ENCODE data around the gene UBASH3A.
"Not testable (repeated sequence)": the region's sequence is repeated elsewhere in the genome, so short reads cannot be mapped to it uniquely, and the experiment has no call there.

The UBASH3A gene

GRCh38 chr21:42391297-42391696 lies 12.4 kb upstream of the UBASH3A start:
- DNase-seq, result no peak

GRCh38 chr21:42392731-42393442 lies 10.8 kb upstream of the UBASH3A start:
- DNase-seq, result peak; percentile 38

- DNase-seq, result no peak
Observed at GRCh38 chr21:42393443-42393950, 10.2 kb upstream of the UBASH3A start.

GRCh38 chr21:42395302-42395701 lies 8.4 kb upstream of the UBASH3A start:
- no peak for DNase-seq

DNA sequence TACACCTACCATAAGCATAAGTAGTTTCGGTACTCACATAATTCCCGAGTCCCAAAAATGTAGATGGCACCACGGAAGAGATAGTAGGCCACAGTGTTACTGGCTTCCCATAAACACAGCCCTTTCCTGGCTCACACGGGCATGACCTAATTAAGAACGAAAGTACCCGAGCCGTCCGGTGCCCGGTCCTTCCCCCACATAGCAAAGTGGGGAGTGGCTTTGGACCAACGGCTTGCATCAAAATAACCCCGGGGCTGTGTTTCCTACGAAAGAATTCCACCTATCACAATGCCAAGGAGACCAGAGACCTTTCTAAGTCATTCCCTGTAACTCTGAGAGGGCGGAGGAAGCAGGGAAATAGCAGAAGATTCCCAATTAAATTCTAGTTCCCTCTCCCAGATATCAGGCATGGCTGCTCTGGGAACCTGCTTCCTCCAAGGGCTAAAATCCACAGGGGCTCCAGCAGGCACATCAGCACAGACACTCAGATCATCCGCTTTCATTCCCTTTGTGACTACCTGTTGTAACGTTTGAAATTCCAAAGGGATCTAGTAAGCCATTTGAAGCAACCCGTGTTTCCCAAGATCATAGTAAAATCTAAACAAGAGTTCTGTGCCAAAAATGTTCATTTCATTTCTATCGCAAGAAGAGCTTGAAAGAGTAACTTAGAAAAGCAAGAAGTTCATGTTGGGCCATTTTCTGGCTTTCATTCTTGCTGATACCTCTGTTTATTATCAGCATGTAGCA lies 7.6 kb upstream of the UBASH3A start, which contains the start of gene TMPRSS3:
Gene TMPRSS3 (minus strand): TSS at position 148 of the 747 bp plus-strand sequence. CDS start 635 bp downstream, outside the sequence.
- no peak for DNase-seq

DNA sequence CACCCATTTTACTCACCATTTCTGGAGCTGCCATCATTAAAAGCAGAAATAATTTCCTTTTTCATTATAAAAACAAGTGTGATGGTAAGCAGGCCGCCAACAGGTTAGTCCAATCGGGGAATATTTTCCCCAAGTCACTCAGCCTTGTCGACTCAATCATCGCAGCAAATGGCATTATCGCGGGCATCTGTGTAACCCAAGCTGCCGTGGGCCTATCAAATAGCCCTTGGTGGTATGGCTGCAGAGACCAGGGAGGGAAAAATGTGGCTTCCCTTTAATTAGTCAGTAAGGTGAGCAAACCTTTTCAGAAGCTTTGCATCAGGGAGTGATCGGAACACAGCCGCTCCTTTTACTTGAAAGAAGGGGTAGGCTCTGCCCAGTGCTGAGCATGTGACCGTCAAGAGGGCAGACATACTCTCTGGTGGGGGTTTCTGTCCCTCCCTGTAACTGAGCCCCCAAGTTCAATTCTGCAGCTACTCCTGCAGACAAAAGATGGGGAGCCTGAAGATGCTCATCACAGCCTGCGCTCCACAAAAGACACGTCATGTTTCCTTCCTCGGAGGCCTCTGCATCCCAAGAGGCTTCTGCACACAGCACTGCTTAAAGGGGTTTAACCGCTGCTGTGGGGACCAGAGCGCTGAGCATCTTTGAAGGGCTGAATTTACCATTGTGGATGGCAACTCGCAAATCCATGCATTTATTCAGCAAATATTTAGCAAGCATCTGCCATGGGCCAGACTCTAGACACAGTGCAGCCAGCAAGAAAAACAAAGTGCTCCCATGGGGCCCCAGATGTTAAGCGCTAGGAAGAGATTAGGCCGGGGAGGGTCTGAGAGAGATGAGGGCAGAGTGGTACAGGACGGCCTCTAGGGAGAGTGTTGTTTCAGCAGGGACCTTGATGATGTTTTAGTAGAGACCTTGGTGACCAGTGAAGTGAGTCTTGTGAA lies 6.6 kb upstream of the UBASH3A start:
- DNase-seq, result no peak

- DNase-seq, result no peak
Observed at GRCh38 chr21:42397746-42398394, 5.8 kb upstream of the UBASH3A start.

- DNase-seq, result no peak
Observed at GRCh38 chr21:42398436-42399028, 5.2 kb upstream of the UBASH3A start.

GRCh38 chr21:42400525-42400924 lies 3.2 kb upstream of the UBASH3A start:
- no peak for DNase-seq

DNA sequence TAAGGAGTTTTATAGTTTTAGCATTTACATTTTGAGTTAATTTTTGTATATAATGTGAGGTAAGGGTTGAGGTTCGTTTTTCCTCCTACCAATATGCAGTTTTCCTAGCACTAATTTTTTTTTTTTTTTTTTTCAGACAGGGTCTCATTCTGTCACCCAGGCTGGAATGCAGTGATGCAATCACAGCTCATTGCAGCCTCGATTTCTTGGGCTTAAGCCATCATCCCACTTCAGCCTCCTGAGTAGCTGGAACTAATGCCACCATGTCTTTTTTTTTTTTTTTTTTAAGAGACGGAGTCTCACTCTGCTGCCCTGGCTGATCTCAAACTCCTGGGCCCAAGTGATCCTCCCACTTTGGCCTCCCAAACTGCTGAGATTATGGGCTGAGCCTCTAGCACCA lies 2.5 kb upstream of the UBASH3A start:
- no peak for DNase-seq

GRCh38 chr21:42401820-42402251 lies 1.9 kb upstream of the UBASH3A start:
- DNase-seq, result no peak

DNA sequence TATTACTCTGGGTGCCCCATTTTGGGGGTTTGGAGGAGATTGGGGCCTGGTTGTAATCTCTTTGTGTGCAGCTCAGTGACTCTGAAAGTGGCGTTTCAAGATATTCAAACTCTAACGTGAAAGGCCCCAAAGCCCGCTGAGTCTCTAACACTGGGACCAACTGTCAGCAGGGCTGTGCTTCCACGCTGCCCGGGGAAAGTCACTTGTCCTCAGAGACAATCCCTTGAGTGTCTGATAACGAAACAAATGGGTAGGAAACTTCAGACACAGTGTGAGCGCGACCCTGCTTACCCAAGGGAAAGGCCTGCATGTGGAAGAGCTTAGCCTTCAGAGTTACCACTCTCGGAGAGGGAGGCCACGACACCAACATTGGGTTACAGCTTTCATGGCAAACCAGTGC lies 837 bp downstream of the UBASH3A start:
- DNase-seq, result no peak

DNA sequence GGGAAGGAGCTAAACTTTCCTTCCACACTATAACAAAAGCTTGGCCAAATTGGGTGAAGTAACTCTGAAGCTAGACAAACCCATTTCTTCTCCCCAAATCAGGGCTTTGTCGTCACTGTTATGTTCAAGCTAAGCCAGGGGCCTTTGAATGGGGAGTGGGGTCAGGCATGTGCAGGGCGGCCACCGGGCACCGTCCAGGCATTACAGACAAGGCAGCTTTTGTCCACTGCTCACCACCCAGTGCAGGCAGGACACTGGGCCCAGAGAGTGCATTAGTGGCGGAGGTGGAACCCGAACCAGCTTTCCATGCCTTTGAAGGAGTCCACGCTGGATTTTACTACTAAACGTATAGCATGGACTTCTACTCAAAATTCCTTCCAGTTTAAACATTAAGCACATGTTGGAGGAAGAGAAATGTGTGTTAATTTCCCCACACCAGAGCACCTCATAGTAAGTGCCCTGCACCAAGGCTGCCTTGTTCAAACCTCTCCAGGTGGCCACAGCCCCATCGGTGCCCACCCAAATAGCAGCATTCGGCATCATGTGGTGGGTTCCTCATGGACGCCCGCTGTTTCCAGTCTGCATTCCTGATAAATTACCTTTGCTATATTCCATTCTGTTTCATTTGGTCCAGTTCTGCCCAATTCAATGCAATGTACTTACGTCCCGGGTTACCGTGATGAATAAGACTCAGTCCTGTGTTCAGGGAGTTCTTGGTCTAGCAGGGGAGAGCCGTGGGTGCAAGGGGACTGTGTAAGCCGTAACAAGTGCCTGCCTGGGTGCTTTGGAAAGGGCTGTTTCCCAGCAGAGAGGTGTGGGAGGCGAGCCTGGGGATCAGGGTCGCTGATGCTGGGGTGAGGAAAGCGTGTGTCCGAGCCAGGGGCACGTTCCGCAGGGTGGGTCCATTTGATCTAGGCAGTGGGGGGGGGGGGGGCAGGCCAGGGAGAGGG lies 1.6 kb downstream of the UBASH3A start:
- DNase-seq, result no peak

GRCh38 chr21:42406201-42406621 lies 2.5 kb downstream of the UBASH3A start:
- peak; percentile 64 for DNase-seq

DNA sequence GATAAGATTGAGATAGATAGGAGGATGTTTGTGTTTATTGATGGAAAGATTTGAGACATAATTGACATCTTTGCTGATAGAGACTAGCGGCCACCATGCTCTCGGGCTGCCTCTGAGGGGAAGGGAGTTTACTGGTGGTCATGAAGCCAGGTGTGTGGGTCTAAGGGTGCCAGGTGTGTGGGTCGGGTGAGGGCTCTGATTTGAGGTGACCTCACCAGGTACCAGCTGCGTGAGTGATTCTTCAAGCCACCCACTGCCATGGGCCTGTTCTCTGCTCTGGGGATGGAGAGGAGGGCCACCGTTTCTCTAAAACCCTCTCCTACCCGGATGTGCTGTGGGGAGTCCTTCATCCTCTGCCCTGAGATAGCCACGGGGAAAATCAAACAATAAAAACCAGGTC lies 3.2 kb downstream of the UBASH3A start:
- no peak for DNase-seq

DNA sequence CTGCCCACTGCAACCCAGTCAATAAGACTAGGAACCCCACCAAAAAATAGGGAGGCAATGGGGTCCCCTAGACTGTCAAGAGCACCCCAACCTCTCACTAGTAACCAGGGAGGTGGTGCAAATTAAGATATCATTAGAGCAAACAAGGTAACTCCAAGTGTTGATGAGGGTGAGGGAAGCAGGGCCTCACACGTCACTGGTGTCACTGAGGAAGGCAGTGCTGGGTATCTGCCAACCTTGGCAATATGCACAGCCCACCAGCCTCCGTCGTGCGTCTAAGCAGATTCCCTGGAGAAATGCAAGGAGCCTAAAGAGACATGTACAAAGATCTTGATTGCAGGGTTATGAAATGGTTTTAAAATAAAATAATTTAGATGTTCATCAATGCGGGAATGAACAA lies 3.8 kb downstream of the UBASH3A start:
- DNase-seq, result no peak

- DNase-seq, result not testable (repeated sequence)
Observed at GRCh38 chr21:42408718-42409117, 5.0 kb downstream of the UBASH3A start.

GRCh38 chr21:42409366-42409765 lies 5.7 kb downstream of the UBASH3A start:
- DNase-seq, result no peak

- DNase-seq, result peak; percentile 39
Observed at GRCh38 chr21:42411197-42411869, 7.6 kb downstream of the UBASH3A start.

All from CD4-positive, alpha-beta T cell treated with Interleukin-21 for 1 hour (primary cell).